NCI-H1436 treated with DMSO at 0.1 percent for 48 hours (cell line): ENCODE results near the gene HVCN1.
"Not testable (repeated sequence)": the region's sequence is repeated elsewhere in the genome, so short reads cannot be mapped to it uniquely, and the experiment has no call there.

ENCODE experiments used
- DNase-seq: peaks from one replicate; lab custom pipeline; 2025; lab: John Stamatoyannopoulos, UW

HVCN1 gene

DNA sequence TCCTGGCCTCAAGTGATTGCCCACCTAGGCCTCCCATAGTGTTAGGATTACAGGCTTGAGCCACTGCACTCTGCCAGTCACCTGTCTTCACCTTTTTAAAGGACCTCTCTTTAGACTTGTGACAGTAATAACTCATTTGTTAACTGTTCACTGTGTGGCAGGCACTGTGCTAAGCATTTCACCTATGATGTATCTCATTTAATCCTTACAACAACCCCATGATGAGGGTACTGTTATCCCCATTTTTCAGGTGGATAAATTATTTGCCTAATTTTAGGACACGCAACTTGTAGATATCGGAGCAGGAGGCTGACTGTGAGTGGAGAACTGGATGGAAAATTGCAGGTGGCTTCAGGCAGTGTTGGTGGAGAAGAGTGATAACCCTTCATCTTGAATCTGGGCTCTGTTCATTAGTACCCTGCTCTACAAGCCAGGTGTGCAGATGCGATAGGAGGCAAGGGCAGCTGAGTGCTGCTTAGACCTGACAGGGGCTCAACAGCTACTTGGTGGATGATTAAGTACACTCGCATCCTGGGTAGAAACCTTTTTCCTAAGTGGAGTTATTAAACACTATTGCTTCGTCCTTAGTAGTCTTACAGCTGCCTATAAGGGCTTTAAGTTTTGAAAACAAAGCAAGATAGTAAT lies 72.3 kb downstream of the HVCN1 start:
- DNase-seq, result no peak

- no peak for DNase-seq
Measured at GRCh38 chr12:110615171-110615570, 73.7 kb downstream of the HVCN1 start.

GRCh38 chr12:110613771-110614684 lies 74.9 kb downstream of the HVCN1 start, which contains the start of gene TCTN1:
TCTN1 (plus strand) TSS chr12:110614129; CDS start chr12:110614183, 54 bp downstream.
- DNase-seq, result peak; percentile 32

DNA sequence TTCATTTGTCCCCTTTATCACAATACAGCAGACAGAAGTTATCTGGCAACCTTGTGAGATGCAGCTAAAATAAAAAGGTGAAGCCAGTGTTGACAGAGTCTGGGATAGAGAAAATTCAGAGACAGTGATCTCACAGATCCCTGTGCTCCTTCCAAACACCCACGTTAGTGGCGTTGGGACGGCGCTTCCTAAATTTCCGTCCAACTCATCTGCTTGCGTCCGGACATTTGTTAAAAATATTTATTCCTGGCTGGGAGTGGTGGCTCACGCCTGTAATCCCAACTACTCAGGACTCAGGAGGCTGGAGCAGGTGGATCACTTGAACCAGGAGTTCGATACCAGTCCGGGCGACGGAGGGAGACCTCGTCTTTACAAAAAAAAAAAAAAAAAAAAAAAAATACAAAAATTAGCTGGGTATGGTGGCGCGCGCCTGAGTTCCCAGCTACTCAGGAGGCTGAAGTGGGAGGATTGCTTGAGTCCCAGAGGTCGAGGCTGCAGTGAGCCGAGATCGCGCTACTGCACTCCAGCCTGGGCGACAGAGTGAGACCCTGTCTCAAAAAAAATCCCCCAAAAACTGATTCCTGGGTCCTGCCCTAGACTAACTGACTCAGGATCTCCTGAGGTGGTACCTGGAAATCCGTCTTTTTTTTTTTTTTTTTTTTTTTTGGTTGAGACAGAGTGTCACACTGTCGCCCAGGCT lies 75.7 kb downstream of the HVCN1 start:
- no peak for DNase-seq

DNA sequence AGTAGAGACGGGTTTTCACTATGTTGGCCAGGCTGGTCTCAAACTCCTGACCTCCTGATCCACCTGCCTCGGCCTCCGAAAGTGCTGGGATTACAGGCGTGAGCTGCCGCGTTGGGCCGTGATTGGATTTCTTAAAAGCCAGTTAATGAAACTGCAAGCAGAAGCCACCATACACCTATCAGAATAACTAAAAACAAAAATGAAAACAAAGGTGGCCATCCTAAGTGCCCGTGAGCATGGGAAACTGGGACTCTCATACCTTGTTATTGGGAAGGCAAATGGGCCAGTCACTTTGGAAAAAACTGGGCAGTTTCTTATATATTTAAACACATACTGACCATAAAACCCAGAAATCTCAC lies 82.7 kb downstream of the HVCN1 start:
- no peak for DNase-seq

DNA sequence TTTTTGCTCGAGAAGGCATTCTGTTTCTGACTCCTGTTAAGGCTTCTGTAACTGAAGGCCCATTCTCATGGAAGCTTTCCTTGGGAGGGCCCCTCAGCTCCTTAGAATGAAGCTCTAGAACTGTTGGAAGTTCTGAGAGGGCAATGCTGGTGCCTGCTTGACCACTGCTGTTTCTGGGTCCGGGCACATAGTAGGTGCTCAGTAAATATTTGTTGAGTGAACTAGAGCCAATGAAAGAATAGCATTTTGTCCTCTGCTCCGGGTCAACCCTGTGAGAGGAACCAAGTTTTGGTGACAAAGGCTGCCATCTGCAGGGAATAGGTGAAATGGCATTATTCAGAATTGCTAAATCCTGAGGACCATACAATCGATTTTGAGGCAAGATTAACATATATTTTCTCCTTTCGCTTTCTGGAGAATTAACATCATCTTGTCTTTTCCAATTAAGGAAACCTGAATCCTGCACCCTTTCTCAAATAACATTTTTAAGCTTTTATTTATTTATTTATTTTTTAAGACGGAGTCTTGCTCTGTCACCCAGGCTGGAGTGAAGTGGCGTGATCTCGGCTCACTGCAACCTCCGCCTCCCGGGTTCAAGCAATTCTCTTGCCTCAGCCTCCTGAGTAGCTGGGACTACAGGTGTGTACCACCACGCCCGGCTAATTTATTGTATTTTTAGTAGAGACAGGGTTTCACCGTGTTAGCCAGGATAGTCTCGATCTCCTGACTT lies 86.7 kb downstream of the HVCN1 start:
- not testable (repeated sequence) for DNase-seq

DNA sequence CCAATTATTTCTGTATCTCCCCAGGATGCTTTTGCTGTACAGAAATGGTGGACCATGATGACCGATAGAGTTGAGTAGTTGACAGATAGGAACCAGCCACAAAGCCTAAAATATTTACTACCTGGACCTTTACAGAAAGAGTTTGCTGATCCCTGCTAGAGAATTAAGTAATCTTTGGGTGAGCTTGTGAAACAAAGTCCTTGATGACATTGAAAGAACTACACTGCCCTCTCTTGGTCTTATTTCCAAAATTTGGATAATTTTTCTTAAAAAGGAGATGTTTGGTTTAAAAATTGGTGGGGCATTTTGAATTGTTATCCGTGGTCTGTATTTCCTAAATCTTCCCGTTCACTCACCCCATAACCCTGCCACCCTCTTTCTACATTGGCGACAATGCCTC lies 88.7 kb downstream of the HVCN1 start:
- DNase-seq, result no peak

DNA sequence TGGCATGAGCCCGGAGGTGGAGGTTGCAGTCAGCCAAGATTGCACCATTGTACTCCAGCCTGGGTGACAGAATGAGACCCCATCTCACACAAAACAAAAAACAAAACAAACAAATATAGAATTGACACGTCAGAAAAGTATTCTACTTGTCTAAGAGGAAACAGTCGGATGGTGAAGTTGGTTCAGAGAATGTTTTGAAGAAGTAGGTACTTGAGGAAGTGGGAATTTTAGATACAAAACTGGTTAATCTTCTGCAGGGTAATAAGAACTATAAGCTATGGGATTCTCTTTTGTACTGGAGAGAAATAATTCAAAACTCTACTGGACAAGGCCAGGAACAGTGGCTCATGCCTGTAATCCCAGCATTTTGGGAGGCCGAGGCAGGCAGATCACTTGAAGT lies 89.6 kb downstream of the HVCN1 start:
- DNase-seq, result no peak
